OCI-M2 (cell line): ENCODE measurements around the gene ITGA1.
"Not testable (repeated sequence)": the region's sequence is repeated elsewhere in the genome, so short reads cannot be mapped to it uniquely, and the experiment has no call there.

Source experiments
- DNase-seq: peaks from one replicate; lab custom pipeline; 2025; ENCODE audit not compliant: unreplicated experiment; lab: John Stamatoyannopoulos, UW

Gene ITGA1

DNA sequence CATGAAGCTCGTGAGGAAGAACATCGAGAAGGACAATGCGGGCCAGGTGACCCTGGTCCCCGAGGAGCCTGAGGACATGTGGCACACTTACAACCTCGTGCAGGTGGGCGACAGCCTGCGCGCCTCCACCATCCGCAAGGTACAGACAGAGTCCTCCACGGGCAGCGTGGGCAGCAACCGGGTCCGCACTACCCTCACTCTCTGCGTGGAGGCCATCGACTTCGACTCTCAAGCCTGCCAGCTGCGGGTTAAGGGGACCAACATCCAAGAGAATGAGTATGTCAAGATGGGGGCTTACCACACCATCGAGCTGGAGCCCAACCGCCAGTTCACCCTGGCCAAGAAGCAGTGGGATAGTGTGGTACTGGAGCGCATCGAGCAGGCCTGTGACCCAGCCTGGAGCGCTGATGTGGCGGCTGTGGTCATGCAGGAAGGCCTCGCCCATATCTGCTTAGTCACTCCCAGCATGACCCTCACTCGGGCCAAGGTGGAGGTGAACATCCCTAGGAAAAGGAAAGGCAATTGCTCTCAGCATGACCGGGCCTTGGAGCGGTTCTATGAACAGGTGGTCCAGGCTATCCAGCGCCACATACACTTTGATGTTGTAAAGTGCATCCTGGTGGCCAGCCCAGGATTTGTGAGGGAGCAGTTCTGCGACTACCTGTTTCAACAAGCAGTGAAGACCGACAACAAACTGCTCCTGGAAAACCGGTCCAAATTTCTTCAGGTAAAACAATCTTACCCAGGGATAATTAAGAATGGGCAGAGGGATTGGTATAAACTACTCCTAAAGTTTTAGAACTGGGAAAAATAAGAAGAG is 12.9 kb downstream of the ITGA1 start:
- no peak for DNase-seq

DNA sequence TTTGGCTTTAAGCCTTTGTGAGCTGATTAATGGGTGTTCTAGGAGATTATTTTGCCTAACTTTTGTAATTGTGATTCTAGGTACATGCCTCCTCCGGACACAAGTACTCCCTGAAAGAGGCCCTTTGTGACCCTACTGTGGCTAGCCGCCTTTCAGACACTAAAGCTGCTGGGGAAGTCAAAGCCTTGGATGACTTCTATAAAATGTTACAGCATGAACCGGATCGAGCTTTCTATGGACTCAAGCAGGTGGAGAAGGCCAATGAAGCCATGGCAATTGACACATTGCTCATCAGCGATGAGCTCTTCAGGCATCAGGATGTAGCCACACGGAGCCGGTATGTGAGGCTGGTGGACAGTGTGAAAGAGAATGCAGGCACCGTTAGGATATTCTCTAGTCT is 13.6 kb downstream of the ITGA1 start:
- no peak for DNase-seq

DNA sequence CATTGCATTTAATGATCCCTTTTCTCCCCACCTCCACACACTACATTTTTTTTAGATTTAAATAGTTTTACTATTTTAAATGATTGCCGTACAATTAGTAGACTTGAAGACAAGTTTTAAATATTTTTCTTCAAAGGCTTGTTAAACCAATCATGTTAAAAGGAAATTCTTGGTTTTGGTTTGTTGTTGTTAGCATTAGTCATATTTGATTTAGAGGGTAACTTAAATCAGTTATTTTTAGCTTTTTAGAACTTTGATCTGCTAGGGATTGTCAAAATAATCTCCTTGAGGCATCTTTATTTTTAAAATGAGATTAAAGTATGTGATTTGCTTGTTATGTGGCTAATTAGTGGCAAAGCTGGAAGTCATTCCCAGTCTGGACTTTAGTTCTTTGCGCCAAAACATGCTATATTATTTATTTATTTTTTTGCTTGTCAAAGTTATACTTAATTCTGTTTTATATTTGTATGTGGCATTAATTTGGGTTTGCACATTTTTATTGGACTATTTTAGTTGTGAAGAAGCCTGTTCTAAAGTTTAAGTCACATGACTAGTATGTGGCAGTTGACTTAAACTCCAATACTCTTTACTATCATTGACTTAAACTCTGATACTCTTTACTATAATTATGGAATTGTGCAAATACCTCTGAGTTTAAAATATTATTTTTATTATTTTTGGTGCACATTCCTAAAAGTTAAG is 14.7 kb downstream of the ITGA1 start:
- no peak for DNase-seq

DNA sequence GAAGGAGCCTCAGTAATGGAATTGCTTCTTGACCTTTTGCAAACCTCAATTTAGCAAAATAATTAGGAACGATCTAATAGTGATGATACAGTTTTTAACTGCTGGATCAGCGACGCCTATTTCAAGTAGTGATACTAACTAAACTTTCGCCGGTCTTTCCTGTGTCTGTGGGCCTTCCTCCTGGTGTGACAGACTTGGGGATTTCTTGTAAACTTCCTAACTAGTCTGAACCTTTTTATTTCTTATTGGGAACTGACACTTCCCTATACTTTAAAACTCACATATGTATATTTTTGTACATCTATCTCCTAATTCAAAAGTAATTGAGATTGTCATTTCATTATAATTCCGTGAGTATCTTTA is 15.2 kb downstream of the ITGA1 start:
- DNase-seq: no peak

DNA sequence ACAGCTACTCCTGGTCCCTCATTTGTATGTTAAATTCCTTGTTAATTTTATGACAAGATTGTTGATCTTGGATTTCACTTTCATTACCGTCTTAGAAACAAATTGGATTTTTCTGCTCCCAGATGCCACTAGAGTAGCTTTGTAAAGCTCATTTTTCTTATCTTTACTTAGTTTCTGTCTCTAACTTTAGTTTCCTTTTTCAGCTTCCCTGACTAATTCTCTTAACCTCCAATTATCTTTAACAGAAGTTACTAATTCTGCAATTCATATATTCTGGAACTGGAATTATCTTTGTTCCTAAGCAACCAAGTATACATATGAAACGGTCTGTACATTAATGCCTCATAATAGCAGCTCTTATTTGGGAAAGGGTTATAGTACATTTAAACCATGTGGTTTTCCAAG is 16.7 kb downstream of the ITGA1 start:
- DNase-seq: no peak

DNA sequence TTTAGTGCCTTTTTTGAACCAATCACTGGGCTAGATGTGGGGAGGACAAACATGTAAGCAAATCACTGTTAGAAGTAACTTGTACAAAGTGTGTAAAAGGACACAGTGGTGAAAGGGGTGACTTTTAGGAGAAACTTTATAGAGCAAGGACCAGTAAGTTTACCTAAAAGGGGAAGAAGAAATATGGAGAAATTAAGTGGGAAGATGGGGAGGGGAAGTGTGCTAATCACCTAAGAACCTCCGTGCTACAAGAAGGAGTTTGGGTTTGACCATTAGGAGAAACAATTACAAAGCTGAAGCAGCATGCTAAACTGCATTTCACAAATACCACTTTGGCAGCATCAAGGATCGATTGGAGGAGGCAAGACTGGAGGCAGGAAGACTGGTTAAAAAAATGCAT is 17.3 kb downstream of the ITGA1 start:
- DNase-seq: no peak

DNA sequence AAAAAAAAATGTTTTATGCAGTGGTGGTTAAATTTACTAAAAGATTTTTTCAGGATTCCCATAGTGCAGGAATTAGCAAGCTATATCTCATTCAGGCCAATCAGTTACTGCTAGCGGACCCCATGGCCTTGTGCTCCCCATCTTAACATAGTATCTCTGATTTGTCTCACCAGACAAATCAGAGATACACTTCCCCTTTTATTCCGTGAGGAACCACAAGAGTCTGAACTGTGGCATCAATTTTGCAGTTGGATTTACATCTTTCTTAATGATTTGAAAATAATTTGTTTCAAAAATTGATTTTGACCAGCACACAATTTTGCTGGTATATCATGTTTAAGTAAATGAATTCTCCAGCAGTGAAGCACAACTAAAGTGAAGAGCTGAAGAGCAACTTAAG is 17.9 kb downstream of the ITGA1 start:
- no peak for DNase-seq

DNA sequence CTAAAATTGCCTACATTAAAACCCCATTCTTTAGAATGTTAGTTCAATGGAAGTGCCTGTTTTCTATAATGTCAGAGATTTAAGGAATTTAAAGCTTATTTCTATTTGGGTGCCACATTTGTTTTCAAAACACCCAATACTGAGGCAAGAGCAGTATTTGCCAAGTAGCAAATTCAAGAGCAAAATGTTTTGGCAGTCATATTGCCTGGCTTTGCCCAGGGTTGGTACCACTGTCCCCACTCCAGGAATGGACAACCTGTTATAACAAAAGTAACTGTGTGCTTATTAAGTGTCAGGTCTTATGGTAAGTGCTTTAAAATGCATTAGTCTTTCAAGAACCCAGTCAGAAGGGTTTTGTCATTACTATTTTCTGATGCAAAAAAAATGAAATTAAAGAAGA is 19.3 kb downstream of the ITGA1 start:
- no peak for DNase-seq

DNA sequence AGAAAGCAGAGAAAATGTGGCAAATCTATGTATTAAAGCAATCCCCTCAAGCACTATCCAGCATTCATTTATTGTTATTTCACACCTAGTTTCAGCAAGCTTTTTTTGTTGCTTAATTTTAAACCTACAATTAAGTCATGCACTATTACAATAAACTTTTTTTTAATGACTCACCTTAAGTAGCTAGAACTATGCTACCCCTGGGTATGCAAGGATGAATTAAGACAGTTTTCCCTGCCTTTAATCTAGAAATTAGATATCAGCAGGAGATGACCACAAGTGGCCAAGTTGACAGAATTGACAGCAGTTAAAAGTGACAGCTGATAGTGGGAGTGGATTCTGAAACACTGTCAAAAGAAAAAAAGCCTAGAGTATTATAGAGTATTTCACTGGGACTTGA is 20.0 kb downstream of the ITGA1 start:
- no peak for DNase-seq

DNA sequence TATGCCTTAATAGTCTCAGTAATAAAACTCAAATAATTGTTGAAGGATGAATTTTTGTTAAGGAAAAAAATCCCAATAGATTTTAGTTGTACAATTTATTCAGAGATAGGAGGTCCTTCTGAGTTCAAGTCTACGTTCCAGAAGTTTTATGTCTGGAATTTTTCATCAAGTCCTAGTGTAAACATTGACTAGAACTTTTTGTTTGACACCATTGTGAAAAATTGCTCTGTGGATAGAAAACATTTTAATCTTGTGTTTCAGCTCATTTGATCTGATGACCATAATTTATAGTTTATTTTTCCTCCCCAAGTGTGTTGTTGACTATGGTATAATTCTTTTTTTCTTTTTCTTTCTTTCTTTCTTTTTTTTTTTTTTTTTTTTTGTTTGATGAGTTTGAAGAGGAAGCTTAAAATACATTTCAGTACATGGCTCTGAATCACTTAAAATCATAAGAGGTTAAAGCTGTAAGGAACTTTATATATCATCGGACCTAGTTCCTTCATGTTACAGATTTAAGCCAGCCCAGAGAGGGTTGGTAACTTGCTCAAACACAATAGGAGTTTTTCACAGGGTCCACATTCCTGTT is 20.7 kb downstream of the ITGA1 start:
- no peak for DNase-seq

DNA sequence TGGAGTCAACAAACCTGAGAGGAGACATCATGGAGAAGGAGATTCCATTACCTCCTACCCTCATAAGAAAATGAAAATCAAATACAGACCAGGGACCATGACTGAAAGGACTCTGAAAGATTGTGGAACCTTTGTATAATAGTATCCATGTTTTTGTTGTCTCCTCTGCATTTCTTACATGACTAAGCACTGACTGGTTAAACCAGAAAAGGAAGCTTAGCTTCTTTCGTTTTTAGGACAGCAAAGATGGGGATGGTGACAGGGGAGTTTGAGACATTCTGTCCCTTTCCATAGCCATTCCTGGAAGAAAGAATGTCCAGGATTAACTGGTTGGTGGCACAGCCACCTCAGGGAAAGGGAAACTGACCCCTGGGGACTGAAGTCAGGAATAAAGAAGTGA is 22.2 kb downstream of the ITGA1 start:
- DNase-seq: no peak

DNA sequence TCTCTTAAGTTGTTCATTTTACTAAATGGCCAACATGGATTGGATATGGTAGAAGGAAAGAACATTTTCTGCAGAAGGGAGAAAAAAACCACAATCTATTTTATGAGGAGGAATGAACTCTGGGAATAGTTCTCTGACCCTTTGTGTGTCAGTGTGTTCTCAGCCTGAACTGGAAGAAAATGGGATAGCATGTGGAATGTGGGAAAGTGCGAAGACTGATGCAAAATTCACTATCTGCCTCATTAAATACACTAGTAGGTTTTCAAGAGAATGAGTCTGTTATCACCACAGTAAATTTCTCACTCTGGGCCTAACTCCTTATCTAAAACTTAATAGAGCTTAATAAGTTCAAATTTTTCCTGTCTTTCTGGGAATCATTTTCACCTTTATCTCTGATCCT is 22.7 kb downstream of the ITGA1 start:
- no peak for DNase-seq

DNA sequence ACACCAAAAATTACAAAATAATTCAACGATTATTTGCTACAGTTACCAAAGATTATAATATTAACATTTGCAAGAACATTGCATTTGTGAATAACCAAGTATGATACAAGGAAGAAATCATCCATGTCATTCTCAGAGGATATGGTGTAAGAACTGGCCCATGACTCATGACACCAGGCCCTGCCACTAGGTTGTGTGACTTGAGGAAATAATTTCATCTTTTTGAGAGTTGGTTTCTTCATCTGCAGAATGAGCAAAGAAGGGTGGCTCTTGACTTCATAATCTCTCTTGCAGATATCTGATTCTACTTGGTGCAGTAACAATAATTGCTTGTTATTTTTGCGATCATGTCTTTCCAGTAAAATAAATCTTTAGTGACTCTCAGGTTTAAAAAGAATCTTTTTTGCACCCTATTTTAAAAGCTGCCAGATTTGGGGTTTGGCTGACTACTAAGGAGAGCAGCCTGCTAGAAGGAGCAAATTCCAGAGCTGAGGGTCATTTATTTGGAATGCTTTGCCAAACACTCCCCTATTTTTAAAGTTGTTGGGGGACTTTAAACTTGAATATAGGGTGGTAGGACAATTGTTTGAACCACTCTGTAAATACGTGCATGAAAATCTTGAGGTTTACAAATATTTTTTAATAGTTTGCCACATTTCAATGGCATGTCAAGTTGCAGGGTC is 23.5 kb downstream of the ITGA1 start:
- no peak for DNase-seq

DNA sequence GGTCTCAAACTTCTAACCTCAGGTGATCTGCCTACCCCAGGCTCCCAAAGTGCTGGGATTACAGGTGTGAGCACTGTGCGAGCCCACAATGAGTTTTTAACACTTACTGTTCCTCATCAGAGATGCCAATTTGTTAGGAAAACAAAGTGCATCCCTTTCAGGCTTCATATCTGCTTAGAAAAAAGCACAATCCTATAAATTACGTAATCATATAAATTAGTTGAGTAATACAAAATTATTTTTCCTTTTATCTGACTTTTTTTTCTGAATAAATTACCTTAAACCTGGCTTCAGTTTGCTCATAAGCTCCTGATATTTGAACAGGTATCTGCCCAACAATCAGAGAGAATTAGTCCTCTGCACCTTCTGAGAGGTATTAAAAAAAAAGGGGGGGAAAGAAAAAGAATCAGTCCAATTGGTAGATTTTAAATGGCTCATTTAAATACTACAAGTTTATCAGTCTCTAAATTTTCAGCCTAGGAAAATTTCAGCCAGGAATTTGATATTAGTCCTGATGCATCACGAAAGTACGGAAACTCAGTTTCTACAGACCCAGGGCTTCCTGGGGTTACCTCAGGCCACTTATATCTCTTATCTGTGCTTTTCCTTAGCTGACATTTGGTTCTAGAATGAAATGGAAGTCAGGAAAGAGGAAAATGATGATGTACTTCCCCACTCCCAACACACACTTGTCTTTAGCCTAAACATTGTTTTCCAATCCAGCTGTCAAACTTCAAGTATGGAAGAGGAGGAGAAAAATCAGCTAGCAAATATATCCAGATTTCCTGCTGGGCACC is 26.8 kb downstream of the ITGA1 start:
- no peak for DNase-seq

DNA sequence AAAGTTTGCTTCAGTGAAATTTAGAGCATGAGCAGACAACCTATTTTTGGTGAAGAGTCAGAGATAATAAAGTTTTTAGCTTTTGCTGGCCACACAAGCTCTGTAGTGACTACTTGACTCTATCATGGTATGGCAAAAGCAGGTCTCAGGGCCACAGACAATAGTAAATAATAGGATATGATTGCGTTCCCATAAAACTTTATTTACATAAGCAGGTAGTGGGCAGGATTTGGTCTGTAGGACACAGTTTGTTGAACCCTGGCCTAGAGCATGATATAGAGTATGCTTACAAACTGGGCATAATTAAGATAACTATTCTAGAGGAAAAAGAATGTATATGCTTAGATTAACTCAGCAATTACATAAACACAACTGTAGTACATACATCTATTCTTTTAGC is 30.1 kb downstream of the ITGA1 start:
- DNase-seq: no peak

DNA sequence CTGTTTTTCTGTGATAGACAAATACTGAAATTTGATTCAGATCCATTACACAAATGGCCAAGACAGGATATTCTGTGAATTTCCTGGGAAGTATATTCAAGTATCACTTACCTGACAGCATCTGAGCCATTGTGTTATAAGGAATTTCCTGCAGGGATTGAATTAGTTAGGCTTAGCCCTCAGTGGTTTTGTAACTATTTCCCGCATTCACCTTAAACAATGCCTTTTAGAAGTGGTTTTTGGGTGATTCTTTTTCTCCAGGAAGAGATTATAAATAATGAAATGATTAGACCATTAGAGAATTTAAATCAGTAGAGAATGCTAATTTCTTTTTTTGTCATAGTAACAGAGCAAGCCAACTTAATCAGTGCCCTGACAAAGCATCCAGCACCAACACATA is 30.6 kb downstream of the ITGA1 start:
- no peak for DNase-seq

DNA sequence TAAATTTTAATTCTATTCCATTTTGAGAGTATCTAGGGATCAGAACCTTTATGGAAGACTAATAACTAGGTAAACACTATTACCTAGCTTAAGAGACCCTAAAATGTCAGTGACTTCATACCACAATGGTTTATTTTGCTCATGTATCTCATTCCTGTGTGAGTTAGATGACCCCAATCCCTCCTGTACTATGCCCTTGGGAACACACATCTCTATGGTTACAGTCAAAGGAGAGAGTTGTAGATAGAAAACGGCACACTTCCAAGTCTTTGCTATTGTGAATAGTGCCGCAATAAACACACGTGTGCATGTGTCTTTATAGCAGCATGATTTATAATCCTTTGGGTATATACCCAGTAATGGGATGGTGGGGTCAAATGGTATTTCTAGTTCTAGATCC is 31.1 kb downstream of the ITGA1 start:
- not testable (repeated sequence) for DNase-seq

DNA sequence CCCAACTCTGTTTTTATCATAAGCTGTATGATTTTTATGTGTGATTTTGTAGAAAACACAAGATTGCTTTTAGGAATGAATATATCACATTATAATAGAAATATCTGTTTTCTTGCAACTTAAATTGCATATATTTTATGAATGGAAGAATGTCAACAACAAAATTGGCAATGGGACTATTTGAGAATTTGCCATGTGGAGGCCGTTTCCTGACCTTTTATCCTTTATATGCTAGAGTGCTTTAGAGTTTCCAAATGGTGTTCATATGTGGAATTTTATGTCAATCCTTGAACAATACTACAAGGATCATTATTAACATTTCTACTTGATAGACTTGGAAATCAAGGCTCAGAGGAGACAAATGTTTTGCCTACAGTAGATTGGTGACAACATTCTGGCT is 34.2 kb downstream of the ITGA1 start:
- no peak for DNase-seq

DNA sequence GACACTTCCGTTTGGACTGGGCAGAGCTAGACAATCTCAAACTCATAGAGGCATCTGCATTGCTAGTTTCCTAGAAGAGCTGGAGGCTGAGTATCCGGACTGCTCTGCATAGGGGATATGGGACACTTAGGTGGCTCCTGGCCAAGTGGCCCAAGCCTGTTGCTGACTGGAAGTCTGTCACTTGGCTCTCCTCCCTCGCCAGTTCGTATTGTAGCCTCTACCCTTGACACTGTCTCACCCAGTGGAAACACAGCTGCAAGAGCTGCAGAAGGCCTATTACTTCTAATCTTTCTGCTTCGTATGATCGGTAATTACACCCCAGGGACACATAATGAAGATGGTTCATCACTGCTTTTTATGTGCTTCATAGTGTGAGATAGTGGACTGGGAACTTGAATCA is 34.7 kb downstream of the ITGA1 start:
- no peak for DNase-seq

DNA sequence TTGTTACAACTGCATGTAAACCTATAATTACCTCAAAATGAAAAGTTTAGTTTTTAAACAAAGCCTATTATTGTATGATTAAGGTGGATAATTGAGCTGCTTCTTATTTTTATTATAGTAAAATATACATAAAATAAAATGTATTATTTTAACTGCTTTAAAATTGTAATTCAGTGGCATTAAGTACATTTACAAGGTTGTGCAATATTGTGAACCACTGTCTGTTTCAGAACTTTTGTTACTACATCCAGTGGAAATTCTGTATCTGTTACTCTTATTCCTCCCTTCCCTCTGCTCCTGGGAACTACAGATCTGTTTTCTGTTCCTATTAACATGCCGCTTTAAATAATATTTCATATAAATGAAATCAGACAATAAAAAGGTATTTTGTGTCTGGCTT is 37.1 kb downstream of the ITGA1 start:
- no peak for DNase-seq

DNA sequence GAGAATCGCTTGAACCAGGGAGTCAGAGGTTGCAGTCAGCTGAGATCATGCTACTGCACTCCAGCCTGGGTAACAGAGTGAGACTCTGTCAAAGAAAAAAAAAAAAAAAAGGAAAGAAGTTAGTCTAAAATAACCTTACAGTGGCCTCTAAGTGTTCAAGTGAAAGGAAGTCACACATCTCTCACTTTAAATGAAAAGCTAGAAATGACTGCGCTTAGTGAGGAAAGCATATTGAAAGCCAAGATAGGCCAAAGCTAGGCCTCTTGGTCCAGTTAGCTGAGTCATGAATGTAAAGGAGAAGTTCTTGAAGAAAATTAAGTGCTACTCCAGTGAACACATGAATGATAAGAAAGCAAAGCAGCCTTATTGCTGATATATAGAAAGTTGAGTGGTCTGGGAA is 38.1 kb downstream of the ITGA1 start:
- DNase-seq: no peak
